Keratinocyte (primary cell): ENCODE data around the gene ANAPC16.

Experiments used
- EZH2 ChIP-seq: IDR thresholded peaks from one replicate; pipeline ENCODE4 v1.6.1; 2012; ENCODE audit warnings: inconsistent platforms, mild to moderate bottlenecking, low read length, moderate library complexity
- TF ChIP-seq, protein P1 (sequence below), 3 experiments: IDR thresholded peaks in 1 of 3; conservative IDR thresholded peaks in 1 of 3; optimal IDR thresholded peaks in 1 of 3; 2 replicates in 2 of 3; 3 replicates in 1 of 3; pipeline versions ENCODE3 to v1.5.1; 2011; ENCODE audit warnings: low read length in 3 of 3, mild to moderate bottlenecking in 3 of 3, moderate library complexity in 2 of 3, control low read depth in 1 of 3, inconsistent platforms in 1 of 3; ENCODE audit not compliant: insufficient read depth in 2 of 3; ENCODE audit errors: extremely low read depth in 1 of 3

DNA sequence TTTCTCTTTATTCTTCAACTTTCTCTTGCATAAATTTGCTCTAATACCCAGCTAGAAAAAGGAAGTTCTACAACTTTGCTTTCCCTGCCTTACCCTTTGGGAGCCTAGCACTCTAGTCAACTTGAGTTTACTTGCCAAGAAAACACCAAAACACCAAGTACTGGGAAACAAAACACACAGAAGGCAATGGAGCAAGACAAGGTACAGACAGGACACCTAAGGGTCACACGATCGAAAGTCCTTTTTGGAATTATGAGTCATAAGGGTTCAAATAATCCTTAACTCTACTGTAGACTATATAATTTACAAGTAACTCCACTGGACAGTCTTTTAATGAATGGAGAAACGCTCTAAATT lies 42.6 kb upstream of the ANAPC16 start:
- TF ChIP-seq, protein P1, sequence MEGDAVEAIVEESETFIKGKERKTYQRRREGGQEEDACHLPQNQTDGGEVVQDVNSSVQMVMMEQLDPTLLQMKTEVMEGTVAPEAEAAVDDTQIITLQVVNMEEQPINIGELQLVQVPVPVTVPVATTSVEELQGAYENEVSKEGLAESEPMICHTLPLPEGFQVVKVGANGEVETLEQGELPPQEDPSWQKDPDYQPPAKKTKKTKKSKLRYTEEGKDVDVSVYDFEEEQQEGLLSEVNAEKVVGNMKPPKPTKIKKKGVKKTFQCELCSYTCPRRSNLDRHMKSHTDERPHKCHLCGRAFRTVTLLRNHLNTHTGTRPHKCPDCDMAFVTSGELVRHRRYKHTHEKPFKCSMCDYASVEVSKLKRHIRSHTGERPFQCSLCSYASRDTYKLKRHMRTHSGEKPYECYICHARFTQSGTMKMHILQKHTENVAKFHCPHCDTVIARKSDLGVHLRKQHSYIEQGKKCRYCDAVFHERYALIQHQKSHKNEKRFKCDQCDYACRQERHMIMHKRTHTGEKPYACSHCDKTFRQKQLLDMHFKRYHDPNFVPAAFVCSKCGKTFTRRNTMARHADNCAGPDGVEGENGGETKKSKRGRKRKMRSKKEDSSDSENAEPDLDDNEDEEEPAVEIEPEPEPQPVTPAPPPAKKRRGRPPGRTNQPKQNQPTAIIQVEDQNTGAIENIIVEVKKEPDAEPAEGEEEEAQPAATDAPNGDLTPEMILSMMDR (optimal IDR thresholded peaks at IDR 0.05 in 1 of 3, IDR thresholded peaks at IDR 0.05 in 1 of 3, conservative IDR thresholded peaks at IDR 0.05 in 1 of 3; ENCODE audit: extremely low read depth in 1 of 3, insufficient read depth in 2 of 3, low read length in 3 of 3), result no peak
- TF ChIP-seq EZH2, result no peak
